Stimulated activated CD8-positive, alpha-beta memory T cell treated with anti-CD3 and anti-CD28 coated beads, Interleukin-2, amount 100 ng/mL, for 48 hours (primary cell): Measurements from ENCODE around the gene HORMAD1.
"Not testable (repeated sequence)": the region's sequence is repeated elsewhere in the genome, so short reads cannot be mapped to it uniquely, and the experiment has no call there.

Experiments
- DNase-seq, 2 donors: peaks; one replicate each; pipeline ENCODE4 v3.0.0-alpha.2; 2020; ENCODE audit warnings: low read depth in 2 of 2

The HORMAD1 gene, protein sequence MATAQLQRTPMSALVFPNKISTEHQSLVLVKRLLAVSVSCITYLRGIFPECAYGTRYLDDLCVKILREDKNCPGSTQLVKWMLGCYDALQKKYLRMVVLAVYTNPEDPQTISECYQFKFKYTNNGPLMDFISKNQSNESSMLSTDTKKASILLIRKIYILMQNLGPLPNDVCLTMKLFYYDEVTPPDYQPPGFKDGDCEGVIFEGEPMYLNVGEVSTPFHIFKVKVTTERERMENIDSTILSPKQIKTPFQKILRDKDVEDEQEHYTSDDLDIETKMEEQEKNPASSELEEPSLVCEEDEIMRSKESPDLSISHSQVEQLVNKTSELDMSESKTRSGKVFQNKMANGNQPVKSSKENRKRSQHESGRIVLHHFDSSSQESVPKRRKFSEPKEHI

DNA sequence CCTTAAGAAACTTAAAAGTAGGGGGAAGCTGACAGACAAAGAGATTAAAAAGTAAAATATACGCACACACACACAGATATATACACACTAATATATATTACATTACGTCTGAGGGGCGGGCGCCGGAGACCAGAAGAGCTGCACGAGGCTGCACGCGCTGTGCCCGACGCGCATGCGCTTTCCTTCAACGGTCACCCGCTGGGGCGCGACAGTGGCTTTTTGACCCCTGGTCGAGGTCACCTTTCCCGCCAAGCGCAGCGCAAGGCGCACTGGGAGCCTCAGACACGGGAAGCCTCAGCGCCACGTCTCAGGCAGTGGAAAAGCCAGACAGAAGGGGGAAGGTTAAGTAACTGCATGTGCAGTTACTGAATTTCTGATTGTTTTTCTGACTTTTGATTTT is at the start of gene HORMAD1:
Gene HORMAD1, minus strand, starts transcription at position 193 of the 400 bp plus-strand sequence. CDS start 1,390 bp downstream, outside the sequence.
- DNase-seq = no peak

DNA sequence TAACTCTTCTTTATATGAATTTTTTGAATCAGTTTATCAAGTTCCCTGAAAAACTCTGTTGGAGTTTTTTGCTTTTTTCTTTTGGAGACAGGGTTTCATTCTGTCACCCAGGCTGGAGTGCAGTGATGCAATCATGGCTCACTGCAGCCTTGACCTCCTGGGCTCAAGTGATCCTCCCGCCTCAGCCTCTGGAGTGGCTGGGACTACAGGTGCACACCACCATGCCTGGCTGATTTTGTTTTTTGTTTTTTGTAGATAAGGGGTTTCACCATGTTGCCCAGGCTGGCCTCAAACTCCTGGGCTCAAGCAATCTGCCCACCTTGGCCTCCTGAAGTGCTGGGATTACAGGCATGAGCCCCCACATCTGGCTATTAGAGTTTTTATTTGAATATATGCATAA is 47.0 kb upstream of the HORMAD1 start:
- DNase-seq = not testable (repeated sequence)

DNA sequence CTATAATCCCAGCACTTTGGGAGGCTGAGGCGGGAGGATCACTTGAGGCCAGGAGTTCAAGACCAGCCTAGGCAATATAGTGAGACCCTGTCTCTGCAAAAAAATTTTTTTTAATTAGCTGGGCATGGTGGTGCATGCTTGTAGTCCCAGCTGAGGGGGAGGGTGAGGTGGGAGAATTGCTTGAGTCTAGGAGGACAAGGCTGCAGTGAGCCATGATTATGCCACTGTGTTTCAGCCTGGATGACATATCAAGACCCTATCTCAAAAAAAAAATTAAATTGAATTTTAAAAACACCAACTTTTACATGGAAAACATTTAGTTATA is 45.2 kb upstream of the HORMAD1 start:
- not testable (repeated sequence) for DNase-seq

DNA sequence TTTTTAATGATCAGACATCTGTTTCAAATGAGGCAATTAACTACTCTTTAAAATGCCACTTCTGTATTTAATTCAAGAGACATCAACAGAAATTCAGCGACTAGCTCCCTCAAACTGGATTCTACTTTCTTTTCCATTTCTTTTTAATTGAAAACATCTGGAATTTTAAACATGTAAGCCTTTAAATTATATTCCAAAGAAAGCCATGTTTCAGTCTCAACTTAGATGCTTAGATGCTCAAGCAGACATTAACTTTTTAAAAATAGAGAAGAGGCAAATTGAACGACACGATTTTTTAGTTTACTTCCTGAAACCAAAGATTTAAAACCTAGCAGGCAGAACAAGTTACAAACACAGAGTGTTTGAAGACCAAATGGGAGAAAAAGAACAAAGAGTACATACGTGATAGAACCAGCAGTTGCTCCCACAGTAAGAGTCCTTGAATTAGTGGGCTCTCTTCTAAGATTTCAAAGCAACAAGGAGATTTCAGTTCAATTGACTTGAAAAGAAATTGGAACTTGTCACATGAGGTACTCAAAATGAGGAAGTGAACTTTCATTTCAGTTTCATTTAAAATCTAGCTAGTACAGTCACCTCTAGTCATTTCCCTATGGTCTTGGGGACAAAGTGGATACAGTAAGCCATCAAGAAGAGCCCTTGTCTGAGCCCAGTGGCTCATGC is 44.7 kb upstream of the HORMAD1 start, which contains the start of gene CTSS:
Gene CTSS, minus strand, starts transcription at position 483 of the 681 bp plus-strand sequence. CDS start 1,015 bp downstream, outside the sequence.
- DNase-seq = no peak

DNA sequence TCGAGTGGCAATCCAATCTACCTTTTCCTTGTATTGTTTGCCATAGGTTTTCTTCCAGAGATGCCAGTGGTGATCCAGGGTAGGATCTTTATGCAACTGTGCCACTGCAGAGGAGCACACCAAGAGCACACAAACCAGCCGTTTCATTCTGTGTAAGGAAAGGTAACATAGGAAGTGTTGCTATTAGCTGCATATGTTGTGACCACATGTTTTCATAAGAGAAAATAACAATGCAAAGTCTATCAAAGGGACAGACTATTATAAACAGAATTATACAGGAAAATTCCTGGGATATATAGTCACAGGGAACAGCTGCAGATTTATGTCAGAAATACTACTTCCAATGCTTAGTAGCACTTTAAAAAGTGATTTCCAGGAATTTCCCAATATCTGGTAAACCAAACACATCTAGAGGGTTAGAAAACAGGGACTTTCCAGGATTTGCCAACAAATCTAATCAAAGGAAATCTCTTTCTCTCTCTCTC is 44.0 kb upstream of the HORMAD1 start:
- DNase-seq = no peak

DNA sequence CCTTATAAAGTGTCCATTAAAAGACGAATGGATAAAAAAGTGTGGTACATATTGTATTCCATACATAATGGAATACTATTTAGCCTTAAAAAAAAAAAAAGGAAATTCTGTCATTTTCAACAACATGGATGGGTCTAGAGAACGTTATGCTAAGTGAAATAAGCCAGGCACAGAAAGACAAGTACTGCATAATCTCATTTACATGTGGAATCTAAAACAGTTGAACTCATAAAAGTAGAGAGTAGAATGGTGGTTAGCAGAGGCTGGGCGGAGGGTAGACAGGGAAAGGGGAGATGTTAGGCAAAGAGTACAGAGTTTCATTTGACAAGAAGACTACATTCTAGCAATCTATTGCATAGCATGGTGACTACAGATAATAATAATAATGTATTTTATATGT is 42.3 kb upstream of the HORMAD1 start:
- no peak for DNase-seq

DNA sequence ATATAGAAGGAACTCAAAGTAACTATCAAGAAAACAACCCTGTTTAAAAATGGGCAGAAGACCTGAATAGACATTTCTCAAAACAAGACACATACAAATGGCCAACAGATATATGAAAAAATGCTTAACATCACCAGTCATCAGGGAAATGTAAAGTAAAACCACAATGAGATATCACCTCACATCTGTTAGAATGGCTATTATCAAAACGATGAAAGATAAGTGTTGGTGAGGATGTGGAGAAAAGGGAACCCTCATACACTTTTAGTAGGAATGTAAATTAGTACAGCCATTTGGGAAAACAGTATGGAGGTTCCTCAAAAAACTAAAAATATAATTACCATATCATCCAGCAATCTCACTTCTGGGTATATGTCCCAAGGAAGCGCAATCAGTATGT is 41.9 kb upstream of the HORMAD1 start:
- DNase-seq = no peak

DNA sequence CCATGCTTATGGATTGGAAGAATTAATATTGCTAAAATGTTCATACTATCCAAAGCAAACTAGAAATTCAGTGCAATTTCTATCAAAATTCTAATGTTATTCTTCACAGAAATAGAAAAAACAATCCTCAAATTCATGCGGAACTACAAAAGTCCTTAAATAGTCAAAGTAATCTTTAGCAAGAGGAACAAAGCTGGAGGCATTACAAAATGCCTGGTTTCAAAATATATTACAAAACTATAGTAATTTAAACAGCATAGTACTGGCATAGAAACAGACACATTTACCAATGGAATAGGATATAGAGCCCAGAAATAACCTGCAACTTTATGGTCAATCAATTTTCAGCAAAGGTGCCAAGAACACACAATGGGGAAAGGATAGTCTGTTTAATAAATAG is 41.1 kb upstream of the HORMAD1 start:
- no peak for DNase-seq

DNA sequence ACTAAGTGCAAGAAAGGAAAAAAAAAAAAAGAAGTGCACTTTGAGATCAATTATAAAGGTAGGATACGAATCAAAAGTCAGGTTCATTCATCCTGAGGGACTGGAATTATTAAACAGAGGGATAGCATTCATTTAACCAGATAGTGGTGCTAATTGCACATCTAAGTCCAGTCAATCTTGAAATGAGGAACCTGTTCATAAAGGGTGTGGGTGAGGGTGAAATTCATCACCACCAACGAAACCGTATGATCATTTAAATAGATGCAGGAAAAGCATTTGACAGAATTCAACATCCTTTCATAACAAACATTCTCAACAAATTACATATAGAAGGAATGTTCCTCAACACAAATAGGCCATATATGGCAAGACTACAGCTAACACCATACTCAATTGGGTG is 39.3 kb upstream of the HORMAD1 start:
- no peak for DNase-seq

DNA sequence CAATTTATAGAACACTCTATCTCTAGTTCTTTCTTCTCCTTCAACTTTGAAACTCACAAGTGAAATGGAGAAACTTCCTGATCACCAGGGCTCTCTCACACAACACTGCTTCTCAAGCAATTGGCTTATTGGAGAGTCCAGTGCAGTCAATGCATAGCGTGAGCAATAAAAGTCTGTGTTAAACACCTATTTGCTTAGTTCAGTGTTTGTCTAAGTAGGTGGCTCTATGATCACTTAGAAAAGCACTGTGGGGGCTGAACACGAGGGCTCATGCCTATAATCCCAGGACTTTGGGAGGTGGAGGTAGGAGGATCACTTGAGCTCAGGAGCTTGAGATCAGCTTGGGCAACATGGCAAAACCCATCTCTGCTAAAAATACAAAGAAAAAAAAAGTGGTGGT is 32.7 kb upstream of the HORMAD1 start:
- DNase-seq = no peak

DNA sequence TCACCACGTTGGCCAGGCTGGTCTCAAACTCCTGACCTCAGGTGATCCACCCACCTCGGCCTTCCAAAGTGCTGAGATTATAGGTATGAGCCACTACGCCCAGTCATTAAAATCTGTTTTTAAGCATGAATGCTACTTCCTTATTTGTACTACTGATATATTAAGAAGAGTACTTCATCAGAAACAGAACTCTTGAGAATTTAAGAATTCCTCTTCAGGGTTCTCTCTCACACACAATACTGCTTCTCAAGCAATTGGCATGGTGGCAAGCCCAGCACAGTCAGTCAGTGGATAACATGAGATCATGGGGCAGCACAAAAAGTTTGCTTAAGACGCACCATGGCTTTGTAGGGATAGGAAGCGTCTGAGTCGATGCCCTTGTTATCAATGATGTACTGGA is 30.7 kb upstream of the HORMAD1 start:
- no peak for DNase-seq

DNA sequence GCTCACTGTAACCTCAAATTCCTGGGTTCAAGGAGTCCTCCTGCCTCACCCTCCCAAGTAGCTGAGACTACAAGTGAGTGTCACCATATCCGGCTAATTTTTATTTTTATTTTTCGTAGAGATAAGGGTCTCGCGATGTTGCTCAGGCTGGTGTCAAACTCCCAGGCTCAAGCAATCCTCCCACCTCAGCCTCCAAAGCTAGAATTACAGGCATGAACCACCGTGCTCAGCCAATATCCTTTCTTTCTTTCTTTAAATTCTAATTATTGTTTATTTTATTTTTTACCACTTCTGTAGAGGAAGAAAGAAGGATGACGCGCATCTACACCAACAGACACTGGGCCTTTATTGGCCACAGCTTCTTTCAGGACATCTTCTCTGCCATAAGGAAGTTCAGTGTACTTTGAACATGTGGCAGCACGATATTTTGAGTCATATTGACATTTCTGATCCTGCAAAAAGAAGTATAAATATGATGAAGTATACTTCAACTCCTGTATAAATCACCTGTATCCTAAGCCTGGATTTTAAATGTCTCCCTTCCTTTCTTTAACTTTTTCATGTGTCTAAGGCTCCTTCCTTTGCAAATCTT is 29.1 kb upstream of the HORMAD1 start:
- DNase-seq = no peak

DNA sequence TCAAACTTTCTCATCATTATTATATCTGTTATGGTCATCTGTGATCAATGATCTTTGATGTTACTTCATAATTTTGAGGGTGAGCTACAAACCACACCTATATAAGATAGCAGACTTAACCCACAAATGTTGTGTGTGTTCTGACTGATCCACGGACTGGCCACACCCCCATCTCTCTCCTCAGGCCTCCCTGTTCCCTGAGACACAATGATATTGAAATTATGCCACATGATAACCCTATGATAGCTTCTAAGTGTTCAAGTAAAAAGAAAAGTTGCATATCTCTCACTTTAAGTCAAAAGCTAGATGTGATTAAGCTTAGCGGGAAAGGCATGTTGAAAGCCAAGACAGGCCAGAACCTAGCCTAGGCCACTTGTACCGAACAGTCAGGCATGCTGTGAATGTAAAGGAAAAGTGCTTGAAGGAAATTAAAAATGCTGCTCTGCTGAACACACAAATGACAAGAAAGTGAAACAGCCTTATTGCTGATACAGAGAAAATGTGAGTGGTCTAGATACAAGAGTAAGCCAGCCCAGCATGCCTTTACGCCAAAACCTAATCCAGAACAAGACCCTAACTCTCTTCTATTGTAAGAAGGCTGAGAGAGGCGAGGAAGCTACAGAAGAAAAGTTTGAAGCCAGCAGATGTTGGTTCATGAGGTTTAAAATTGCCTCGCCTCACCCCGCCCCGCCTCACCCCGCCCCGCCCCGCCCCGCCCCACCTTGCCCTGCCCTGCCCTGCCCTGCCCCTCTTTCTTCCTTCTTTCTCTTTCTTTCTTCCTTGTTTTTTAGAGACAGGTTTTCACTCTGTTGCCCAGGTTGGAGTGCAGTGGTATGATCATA is 28.4 kb upstream of the HORMAD1 start:
- no peak for DNase-seq

DNA sequence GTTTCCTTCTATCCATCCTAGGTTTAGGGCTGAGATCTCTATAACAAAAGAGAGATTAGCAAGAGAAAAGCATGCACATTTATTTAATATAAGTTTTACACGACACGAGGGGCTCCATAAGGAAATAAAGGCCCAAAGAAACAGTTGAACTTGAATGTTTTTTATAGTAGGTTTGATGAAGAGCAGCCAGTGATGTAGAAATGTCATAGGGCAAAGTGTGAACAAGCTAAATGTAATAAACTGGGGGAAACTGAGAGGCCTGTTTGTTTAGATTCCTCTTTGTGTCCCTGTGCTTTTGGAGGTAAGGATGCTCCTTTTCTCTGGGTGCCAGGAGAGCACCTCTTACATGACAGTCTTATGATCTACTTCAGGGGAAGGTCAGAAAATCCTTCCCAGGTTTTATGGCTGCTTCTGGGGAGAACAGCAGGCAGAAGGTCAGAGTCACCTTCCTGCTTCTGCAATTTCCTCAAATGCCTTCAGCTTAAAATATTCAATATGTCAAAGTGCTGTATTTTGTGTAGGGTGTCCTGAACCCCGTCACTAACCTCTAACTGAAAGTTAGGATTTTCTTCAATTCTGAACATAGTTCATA is 9.5 kb upstream of the HORMAD1 start:
- no peak for DNase-seq

DNA sequence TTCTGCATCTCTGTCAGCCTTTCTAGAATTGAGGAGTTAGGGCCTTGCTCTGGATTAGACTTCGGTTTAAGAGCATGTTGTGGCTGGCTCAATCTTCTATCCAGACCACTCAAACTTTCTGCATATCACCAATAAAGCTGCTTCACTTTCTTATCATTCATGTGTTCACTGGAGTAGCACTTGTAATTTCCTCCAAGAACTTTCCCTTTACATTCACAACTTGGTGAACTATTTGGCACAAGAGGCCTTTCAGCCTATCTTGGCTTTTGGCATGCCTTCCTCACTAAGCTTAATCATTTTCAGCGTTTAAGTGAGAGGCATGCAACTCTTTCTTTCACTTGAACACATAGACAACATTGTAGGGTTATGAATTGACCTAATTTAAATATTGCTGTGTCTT is 3.6 kb upstream of the HORMAD1 start:
- DNase-seq = no peak

DNA sequence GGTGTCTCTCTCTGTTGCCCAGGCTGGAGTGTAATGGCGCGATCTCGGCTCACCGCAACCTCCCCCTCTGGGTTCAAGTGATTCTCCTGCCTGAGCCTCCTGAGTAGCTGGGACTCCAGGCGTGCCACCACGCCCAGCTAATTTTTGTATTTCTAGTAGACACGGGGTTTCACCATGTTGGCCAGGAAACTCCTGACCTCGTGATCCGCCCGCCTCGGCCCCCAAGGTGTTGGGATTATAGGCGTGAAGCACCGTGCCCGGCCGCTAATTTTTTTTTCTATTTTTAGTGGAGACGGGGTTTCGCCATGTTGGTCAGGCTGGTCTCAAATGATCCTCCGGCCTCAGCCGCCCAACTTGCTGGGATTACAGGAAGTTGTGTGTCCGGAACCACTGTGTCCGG is 597 bp downstream of the HORMAD1 start:
- DNase-seq = no peak

DNA sequence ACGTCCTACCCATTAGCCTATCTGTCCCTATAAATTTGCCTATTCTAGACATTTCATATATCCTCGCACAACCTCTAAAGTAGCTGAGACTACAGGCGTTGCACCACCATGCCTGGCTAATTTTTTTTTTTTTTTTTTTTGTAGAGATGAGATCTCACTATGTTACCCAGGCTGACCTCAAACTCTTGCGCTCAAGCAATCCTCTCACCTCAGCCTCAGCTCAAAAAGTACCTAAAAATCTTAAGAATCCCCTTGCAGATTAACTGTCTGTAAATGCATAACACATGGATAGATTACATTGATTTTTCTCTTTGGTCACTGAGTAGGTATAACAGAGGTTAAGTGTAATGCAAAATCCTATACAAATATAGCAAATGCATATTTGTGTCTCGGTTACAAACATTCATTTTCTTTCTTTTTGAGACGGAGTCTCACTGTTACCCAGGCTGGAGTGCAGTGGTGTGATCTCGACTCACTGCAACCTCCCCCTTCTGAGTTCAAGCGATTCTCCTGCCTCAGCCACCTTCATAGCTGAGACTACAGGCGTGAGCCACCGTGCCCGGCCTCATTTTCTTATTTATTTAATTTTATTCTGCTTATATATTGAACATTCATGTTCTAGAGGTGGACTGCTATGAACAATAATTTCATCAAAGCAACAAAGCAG is 2.3 kb downstream of the HORMAD1 start:
- no peak for DNase-seq

DNA sequence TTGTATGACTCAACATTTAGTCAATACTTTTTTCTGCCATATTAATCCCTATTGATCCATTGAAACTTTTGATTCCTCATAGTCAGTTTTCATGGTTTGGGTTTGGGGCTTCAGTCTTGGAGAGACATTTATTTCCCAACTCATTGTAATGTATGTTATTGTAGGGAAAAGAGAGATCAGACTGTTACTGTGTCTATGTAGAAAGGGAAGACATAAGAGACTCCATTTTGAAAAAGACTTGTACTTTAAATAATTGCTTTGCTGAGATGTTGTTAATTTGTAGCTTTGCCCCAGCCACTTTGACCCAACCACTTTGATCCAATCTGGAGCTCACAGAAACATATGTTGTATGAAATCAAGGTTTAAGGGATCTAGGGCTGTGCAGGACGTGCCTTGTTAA is 11.7 kb downstream of the HORMAD1 start:
- not testable (repeated sequence) for DNase-seq

DNA sequence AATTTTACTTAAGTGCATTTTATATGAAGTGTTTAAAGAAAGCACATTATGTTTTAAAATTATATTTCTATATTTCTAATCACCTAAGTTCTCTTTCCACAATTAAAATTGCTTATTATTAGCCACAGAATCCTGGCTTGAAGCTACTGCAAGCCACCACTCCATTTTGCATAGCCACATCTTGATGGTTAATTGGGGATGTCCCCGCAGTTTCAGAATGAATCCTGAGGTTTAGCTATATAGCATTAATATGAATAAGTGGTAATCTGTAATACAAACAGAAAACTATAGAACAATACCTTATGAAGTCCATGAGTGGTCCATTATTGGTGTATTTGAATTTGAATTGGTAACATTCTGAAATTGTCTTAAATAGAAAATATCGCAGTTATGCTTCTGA is 12.1 kb downstream of the HORMAD1 start:
- no peak for DNase-seq

DNA sequence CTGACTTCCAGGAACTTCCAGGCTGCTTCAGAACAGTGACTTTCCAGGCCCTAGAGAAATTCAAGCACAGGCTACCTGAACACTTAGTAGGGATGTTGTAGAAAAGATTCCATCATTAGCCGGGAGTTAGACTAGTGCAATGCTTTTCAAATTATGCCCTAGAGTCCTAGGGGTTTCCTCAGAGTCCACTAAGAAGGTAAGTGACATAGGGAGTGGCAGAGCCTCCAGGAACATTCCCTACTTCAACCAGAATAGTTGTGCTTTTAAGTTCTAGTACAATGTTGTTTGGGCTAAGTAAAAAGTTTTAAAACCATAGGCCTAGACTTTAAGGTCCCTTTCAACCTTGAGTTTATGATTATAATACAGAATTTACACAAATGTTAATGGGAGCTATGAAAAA is 14.6 kb downstream of the HORMAD1 start:
- no peak for DNase-seq

DNA sequence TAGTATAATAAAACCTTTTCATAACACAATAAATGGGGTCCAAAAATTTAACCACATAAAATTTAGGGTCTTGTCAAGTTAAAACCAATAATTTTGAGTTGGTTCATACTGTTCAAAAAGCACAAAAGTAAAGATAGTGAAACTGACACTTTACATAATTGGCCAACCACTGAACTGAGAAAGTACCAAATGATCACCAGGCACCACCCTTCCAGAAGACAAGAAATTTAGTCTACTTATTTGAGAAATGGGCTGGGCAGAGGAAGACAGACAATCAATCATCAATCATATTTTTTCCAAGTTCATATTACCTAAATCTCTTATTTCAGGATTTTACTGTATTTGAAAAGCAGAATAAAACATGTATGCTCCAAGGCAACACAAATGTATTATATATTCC is 17.3 kb downstream of the HORMAD1 start:
- DNase-seq = no peak
